HG03196 (cell line): ENCODE results near the gene LIN9.
A peak's percentile ranks its signal among the peaks of the same experiment; 100 is the strongest.
"Not testable (repeated sequence)": the region's sequence is repeated elsewhere in the genome, so short reads cannot be mapped to it uniquely, and the experiment has no call there.

ENCODE experiments used
- ATAC-seq: cut with Tn5 transposase; IDR thresholded peaks from one replicate; pipeline ENCODE4 v1.9.1; 2021; ENCODE audit not compliant: unreplicated experiment

The LIN9 gene

DNA sequence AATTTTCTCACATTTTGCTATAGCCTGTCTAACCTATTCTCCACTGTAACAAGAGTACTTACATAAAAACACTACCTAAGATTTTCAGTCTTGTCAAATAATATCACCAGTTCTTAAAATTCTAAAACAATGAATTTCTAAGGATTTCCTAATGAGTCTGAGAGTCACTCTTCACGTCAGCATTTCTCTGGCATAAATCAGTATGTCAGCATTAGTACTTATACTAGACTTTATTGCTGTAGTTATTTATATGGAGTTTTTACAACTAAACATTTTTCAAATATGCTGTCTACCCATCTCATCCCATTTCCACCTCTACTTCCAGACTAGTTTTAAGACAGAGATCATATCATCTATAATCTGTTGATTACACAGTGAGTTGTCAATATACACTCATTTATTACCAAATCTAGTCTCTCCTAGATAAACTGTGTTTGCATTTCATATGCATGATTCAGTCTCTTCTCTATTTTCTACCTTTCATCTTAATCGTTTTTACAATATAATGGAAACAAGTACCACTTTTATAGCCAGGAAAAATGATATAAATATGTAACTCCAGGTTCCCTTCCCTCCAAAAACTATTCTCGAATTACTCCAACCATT, 32.8 kb downstream of the LIN9 start:
- ATAC-seq, result no peak

DNA sequence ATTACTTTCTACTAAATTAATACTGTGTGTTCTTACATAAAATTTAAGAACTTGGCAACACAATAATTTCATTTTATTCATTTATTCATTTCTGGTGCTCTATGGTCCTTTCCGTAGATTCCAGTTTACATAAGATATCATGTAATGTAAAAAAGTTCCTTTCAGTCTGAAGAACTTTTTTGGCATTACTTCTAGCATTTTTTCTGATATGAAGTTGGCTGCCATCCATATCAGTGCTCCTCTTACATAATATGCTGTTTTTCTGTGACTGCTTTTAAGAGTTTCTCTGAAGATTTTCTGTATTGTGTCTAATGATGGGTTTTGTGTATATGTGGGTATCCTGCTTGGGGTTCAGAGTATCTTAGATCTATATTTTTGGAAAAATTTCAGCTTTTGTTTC, 34.8 kb downstream of the LIN9 start:
- ATAC-seq, result no peak

DNA sequence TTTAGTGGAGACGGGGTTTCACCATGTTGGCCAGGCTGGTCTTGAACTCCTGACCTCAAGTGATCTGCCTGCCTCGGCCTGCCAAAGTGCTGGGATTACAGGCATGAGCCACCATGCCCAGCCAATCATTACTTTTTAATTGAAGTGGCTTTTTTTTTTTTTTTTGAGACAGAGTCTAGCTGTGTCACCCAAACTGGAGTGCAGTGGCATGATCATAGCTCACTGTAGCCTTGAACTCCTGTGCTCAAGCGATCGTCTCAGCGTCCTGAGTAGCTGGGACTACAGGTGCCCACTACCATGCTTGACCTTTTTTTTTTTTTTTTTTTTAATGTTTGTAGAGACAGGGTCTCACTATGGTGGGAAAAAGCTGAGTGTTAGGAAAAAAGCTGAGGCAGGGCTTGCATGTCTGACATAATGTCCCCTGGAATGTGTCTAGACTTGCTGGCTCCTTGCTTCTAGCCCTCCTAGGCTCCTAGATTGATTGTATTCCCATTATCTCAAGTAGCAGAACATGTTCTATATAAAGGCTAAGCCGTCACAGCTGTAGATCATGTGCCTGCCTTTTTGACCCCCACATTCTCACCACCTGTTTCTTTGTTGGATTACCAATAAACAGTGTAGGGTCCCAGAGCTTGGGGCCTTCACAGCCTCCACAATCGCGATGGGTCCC, 36.6 kb downstream of the LIN9 start:
- ATAC-seq, result not testable (repeated sequence)

DNA sequence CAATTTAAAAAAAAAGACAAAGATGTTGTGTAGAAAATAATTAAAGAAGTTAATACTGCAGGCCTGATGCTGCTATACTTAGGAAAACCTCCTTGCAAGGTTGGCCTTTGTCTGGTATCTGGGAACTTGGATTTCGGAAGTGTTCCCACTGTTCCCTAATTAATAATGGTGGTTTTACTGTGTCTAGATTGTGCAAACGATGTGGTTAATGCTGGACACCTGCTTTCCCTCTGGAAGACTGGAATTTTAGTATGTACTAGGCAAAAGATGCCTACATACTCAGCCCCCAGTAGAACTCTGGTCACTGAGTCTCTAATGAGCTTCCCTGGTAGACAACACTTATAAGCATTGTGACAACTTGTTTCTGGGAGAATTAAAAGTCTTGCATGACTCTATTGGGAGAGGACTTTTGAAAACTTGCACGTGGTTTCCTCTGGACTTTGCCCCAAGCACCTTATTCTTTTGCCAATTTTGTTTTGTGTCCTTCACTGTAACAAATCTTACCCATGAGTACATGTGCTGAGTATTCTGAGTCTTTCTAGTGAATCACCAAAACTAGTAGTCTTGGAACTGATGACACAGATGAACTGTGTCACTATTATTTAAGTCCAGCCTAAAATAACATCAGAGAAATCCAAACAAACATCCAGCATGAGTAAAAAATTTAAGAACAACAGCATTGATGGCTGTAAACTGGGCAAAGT, 40.4 kb downstream of the LIN9 start:
- no peak for ATAC-seq

DNA sequence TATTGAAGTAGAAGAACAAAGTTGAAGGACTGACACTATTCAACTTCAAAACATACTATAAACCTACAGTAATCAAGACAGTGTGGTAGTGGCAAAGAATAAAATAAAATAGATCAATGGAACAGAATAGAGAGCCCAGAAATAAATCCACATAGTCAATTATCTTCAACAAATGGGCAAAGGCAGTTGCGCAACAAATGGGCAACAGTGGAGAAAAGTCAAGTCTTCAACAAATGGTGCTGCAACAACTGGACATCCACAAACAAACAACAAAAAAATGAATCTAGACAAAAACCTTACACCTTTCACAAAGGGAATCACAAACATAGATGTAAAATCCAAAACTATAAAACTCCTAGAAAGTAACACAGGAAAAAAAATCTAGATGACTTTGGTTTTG, 47.1 kb downstream of the LIN9 start:
- no peak for ATAC-seq

DNA sequence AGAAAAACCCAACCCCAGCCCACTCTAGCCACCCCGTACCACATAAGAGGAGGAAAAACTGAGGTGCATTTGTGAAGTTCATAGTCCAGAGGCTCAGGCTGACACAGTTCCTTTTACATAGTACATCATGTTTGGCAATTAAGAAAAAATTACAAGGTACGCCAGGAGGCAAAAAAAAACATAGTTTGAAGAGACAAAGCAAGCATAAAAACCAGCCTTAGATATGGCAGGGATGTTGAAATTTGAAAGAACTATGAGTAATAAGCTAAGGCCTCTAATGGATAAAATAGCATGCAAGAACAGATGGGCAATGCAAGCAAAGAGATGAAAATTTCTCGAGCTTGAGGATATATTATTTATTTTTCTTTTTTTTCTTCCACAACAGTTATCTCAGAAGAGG, 53.6 kb downstream of the LIN9 start:
- no peak for ATAC-seq

DNA sequence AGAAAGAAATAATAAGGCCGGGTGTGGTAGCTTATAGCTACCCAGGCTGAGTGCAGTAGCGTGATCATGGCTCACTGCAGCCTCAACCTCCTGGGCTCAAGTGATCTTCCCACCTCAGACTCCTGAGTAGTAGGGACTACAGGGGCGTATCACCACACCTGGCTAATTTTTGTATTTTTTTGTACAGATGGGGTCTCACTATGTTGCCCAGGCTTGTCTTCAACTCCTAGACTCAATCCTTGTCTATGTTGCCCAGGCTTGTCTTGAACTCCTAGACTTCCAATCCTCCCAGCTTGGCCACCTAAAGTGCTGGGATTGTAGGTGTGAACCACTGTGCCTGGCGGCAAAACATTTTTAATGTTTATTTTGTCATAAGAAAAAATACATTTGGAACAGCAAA, 55.0 kb downstream of the LIN9 start:
- no peak for ATAC-seq

DNA sequence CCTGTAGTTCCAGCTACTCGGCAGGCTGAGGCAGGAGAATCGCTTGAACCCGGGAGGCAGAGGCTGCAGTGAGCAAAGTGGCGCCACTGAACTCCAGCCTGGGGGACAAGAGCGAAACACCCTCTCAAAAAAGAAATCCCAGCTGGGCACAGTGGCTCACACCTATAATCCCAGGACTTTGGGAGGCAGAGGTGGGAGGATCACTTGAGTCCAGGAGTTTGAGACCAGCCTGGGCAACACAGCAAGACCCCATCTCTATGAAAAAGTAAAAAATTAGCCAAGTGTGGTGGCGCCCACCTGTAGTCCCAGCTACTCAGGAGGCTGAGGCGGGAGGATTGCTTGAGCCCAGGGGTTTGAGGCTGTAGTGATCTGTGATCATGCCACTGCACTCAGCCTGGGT, 56.1 kb downstream of the LIN9 start:
- not testable (repeated sequence) for ATAC-seq

DNA sequence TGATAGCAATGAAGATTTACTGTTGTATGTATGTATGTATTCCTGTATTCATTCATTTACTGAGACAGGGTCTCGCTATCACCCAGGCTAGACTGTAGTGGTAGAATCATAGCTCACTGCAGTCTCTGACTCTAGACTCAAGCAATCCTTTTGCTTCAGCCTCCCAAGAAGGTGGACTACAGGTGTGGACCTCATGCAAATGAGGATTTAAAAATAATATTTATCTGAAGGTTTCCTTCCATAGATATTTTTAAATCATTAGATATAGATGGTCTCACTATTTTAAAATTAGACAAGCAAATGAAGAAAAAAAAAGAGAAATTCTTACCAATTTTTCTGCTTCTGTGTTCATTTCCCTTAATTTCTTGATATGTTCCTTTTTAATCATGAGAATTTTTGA, 58.5 kb downstream of the LIN9 start:
- ATAC-seq, result no peak

DNA sequence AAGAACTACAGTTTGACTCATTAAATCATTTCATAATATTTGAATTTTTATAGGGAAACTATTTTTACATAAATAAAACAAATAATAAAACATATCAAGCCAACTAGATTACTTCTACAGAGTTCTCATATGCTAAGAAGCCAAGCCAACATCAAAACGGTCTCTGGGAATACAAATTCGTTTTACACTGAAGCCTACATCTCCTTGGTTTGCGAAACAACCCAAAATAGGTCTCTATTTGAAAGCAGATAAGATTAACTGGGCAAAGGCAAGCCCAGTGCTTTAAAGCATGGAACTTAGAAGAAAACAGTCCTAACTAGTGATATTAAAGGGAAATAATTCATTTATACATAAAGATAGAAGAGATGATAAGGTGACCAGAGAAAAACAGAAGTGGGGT, 60.2 kb downstream of the LIN9 start:
- no peak for ATAC-seq

DNA sequence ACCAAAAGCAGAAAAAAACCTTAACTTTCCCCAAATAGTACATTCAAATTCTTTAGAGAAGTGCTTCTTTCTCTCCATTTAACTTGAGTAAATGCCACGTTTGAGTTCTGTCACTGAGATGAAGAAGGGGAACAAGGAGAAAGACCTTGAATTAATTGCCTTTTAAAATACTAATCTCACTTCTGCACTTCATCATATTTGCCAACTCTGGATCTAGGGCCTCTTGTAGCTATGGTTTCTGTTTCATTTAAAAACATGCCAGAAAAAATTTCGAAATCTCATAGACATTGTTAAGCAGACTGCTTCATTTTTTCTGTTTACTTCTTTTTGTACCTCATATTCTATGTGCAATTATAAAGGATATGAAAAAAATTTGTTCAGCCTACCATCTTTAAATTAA, 60.9 kb downstream of the LIN9 start:
- no peak for ATAC-seq

DNA sequence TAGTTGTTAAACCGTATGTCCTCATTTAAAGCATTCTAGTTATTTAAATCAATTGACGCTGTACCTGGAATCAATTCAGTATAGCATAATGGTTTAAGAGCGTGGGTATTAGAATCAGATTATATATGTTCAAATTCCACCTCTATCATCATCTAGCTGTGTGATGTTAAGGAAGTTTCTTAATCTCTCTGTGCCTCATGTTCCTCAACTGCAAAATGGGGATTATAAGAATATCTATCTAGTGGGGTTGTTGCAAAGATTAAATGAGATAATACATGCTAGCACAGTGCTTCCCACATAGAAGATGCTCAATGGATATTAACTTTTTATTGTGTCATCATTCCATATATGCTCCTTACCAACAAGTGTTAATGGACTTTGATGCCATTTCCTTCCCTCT, 69.5 kb downstream of the LIN9 start:
- no peak for ATAC-seq

DNA sequence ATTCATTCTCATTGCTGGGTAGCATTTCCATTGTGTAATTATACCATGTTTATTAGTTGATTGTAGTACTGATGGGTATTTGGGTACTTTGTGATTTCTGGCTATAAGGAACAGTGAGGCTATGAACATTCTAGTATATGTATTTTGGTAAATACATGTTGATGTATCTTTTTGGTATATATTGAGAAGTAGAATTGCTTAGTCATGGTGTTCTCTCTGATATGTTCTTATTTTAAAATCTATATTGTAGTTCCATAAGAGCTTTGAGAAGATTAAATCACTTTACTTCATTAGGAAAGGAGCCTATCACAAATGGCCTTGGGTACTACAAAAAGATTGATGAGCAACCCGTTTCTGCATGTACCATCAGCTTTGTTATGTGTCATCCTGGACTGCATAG, 72.1 kb downstream of the LIN9 start:
- no peak for ATAC-seq

DNA sequence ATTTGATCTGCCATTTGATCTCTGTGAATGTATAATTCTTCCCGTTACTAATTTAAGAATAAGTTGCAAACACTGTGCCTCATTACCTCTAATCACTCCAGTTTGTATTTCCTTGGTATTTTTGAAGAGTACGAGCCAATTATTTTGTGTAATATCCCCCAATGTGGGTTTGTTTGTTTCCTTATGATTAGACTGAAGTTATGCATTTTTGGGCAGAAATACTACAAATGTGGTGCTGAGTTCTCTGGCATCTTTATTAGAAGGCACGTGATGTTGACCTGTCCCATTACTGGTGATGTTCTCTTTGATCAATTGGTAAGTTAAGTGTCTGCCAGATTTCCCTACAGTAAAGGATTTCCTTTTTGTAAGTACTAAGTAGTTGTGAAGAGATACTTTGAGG, 75.2 kb downstream of the LIN9 start:
- no peak for ATAC-seq

DNA sequence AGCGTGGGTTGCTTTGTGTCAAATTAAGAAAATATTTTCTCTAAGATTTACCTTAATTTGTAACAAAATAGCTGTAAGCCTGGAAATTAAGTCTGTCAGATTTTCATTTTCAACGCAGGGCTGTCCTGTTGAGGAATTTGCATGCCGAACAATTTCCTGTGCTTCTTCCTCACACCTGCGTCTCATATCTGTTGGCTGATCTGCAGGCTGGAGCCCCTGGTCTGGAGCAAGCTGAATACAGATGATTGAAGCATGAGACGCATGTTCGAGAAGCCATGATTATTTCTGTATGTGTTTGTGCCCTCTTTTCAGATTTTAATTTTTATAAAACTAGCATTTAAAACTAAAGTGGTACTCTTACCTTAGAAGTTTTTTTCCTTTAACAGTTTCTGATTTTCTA, 75.7 kb downstream of the LIN9 start:
- no peak for ATAC-seq

DNA sequence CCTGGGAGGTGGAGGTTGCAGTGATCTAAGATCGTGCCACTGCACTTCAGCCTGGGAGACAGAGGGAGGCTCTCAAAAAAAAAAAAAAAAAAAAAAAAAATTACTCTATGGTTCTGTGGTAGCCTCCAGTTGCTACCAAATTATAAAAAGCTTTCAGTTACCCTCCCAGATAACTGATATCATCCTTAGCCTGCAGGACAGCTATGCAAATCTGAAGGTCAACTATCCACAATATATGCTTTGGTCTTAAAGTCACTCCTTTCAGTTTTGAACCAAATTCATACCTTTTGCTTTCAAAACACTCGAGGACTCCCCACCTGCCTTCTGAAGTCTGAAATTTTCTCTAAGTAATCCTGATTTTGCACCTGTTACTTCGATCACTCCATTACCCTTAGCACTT, 82.4 kb downstream of the LIN9 start:
- ATAC-seq, result no peak

DNA sequence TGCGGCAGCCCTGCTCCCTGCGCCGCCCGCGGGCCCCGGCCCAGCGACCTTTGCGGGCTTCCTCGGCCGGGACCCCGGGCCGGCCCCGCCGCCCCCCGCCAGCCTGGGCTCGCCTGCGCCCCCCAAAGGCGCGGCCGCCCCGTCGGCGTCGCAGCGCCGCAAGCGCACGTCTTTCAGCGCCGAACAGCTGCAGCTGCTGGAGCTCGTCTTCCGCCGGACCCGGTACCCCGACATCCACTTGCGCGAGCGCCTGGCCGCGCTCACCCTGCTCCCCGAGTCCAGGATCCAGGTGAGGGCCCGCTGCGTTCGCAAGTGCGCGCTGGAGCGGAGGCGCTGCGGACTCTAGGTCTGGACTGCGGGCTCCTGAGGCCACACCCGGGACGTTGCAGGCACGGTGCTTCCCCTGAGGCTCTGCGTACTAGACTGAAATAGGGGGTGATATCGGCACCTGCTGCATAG, 85.1 kb downstream of the LIN9 start:
- peak; percentile 52 for ATAC-seq

DNA sequence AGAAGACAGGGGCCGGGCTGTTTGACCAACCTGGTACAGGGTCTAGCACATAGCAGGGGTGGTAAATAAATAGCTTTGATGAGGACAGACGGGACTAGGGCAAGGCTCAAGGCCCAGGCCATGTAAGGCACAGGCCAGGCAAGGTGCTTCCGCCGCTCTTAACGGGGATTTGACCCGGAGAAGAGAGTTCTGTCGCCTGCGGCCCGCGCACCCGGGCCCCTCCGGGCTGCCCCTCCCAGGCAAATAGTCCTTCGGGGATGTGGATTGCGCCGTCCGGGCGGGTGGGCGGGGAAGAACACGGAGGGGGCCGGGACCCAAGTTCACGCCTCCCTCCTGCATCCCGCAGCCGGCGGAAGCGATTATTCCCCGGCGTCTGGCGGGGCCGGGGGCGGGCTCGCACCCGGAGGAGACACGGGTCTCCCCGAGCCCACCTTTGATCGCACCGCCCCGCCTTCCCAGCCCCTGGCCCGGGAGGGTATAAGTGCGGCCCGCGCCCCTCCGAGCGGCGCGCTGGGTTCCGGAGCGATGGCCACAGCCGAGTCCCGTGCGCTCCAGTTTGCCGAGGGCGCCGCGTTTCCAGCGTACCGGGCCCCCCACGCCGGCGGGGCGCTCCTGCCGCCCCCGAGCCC, 85.7 kb downstream of the LIN9 start, which contains the start of gene MIXL1:
TSS of gene MIXL1 (plus strand) at position 508 of the 629 bp plus-strand sequence. CDS start at position 526, 18 bp downstream.
- peak; percentile 17 for ATAC-seq

DNA sequence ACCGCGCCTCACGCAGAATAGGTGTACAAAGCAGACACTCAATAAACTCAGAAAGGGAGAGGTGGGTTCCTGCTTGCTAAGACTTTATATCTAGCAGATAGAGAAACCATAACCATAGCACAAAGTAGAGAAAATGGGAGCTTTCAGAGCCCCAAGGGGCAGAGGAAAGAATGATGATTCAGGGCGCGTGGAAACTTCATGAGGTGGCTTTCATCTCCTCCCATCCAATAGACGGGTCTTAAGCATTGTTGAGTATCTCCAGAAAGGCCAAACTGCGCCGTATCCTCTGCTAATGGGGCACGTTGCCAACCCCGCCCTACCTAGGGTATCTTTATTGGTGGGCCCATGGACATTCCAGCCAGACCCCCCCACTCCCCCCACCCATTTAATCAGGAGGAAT, 86.3 kb downstream of the LIN9 start:
- no peak for ATAC-seq

DNA sequence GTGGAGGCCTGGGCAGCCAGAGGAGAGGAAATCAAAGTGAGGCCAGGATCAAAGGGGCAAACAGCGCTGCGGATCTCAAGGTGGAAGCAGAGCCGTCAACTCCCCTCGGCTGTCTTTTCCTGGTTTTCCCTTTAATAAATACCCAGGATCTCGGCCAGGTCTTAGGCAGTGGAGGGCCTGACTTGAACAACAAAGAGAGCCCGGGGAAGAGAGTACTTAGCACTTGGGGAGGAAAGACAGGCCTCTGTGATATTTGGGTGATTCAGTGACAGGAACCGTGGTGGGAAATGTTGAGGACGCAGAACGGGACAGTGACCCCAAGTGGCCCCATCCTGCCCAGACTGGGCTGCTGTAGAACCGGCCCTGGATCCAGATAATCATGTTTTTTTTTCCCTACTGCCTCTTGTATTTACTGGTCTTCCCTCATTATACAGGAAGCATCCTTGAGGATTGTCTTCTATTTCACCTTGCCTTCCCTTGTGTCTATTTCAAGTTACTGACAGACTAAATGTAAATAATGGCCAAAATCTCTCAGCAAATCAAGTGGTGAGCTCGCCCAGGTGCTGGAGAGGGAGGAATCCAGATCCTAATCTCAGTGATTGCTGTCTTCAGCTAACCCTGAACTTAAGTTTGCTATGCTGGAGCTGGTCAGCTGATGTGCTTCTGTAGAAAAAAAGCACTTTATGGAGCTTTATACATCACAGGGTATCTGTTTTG, 88.3 kb downstream of the LIN9 start:
- no peak for ATAC-seq

DNA sequence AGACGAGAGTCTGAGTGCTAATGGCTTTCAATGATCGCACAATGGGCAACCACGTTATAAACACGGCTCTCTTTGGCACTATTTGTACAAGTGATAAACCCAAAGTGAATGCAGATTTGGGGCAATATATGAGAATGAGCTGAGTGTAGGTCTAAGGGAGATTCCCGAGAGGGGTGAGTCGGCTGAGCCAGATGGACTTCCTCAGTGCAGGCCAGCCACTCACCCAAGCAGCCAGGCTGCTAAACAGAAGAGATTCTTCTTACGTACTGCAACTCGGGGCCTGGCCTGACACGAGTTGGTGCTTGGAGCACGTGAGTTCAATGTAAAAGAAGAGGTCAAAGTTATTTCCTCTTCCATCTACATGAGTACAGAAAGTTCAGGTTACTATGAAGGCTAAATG, 91.7 kb downstream of the LIN9 start:
- no peak for ATAC-seq
